Ectodermal cell (in vitro differentiated cells): ENCODE data around the gene A2ML1.
"Not testable (repeated sequence)": the region's sequence is repeated elsewhere in the genome, so short reads cannot be mapped to it uniquely, and the experiment has no call there.

Experiments used
- H3K27ac ChIP-seq: 2 replicates; pipeline ENCODE4 v1.7.0; 2013; ENCODE audit warnings: mild to moderate bottlenecking, low read depth, low read length; ENCODE audit not compliant: insufficient read depth, poor library complexity, severe bottlenecking
- H3K27me3 ChIP-seq: 2 replicates; pipeline ENCODE4 v1.7.0; 2013; ENCODE audit warnings: mild to moderate bottlenecking, low read length; ENCODE audit not compliant: insufficient read depth, control insufficient read depth, poor library complexity, severe bottlenecking
- H3K36me3 ChIP-seq: one replicate; pipeline ENCODE4 v1.7.0; 2013; ENCODE audit warnings: low read length; ENCODE audit not compliant: control insufficient read depth, insufficient read depth
- H3K4me1 ChIP-seq: one replicate; pipeline ENCODE4 v1.7.0; 2013; ENCODE audit warnings: low read length; ENCODE audit not compliant: control insufficient read depth, insufficient read depth
- H3K4me3 ChIP-seq: 2 replicates; pipeline ENCODE4 v1.7.0; 2013; ENCODE audit warnings: low read depth, low read length, control low read depth; ENCODE audit not compliant: insufficient read depth
- H3K9me3 ChIP-seq: 2 replicates; pipeline ENCODE4 v1.7.0; 2013; ENCODE audit warnings: mild to moderate bottlenecking, low read length, moderate library complexity; ENCODE audit not compliant: control insufficient read depth
- WGBS, 2 experiments: methylation state at CpG; one replicate each; pipeline ENCODE4 v1.1.7; 2013; ENCODE audit warnings: missing lambda C conversion rate in 2 of 2; 5-methylcytosine and 5-hydroxymethylcytosine counted together

The A2ML1 gene

DNA sequence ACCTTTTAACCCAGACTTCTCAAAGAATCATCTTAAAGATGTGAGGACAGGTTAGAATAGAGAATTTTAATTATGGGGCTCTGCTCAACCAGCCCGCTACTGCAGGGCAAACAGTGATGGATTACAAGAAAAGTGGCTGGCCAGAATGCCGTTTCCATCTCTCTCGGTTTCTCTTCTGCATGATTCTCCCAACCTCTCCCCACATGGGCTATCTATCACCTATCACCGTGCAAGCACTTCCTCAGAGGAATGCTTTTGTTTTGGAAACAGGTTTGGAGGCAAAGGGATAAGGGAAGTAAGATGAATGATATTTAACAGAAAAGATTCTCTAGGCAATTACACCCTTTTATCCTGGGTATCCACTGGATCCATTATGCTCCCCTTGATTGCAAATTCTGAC is 54.5 kb downstream of the A2ML1 start:
- H3K36me3 ChIP-seq: no peaks in the 10 kb centered on the region
- H3K4me1 ChIP-seq: no peaks in the 10 kb centered on the region
- no peak overlapping the region for H3K4me3 ChIP-seq
- H3K27ac ChIP-seq: no peak overlapping the region
- WGBS, 2 experiments: 67 to 78% methylated on average over 3 to 4 of the region's 4 CpGs
- no peaks in the 10 kb centered on the region for H3K27me3 ChIP-seq
- H3K9me3 ChIP-seq: no peaks in the 10 kb centered on the region

DNA sequence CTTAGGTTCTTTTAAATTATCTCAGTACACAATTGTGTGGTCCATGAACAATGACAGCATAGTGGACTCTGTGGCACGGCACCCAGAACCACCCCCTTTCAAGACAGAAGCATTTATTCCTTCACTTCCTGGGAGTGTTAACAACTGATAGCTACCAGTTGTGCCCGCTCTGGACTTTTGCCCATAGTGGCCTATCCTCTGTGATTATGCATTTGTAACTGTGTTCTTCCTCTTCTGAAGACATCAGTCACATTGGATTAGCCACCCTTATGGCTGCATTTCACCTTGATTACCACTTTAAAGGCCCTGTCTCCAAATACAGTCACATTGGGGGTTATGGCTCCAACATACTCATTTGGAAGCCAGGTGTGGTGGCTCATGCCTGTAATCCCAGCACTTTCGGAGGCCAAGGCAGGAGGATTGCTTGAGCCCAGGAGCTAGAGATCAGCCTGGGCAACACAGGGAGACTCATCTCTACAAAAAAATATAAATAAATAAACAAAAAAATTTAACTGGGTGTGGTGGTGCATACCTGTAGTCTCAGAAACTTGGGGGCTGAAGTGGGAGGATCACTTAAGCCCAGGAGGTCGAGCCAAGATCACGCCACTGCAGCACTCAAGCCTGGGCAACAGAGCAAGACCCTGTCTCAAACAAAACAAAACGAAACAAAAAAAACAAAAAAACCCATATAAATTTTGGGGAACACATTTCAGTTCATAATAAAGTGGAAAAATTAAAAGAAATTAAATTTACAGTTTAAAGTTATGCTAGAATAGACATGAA is 64.3 kb downstream of the A2ML1 start:
- H3K4me1 ChIP-seq: no peaks in the 10 kb centered on the region
- no peaks in the 10 kb centered on the region for H3K27me3 ChIP-seq
- no peaks in the 10 kb centered on the region for H3K9me3 ChIP-seq
- no peak overlapping the region for H3K27ac ChIP-seq
- no peak overlapping the region for H3K4me3 ChIP-seq
- H3K36me3 ChIP-seq: no peaks in the 10 kb centered on the region
- WGBS, 2 experiments: 82 to 93% methylated on average over 5 of the region's 6 CpGs

DNA sequence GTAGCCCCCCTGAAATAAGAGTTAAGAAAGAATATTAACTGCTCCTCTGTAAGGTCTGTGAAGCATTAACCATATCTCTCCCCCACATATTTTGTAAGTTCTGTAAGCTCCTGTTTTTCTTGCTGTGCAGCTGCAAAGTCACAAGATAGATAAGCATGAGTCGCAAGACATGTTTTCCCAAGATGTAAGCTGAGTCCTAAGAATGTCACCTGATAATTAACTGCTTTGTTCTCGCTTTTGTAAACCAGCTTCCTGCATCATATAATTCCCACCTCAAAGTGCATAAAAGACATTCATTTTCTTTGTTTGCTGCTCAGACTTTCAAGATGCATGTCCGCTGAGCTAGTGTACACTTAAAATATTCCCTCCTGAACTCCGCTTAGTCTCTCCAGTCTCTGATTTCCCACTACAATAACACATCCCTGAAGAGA is 64.9 kb downstream of the A2ML1 start:
- 94 to 96% methylated on average over 4 of the region's 4 CpGs for WGBS, 2 experiments
- Histone ChIP-seq H3K36me3 (no peaks in the 10 kb centered on the region), H3K4me3 (no peak overlapping the region), H3K27me3 (no peaks in the 10 kb centered on the region), H3K27ac (no peak overlapping the region), H3K9me3 (no peaks in the 10 kb centered on the region), H3K4me1 (no peaks in the 10 kb centered on the region)

DNA sequence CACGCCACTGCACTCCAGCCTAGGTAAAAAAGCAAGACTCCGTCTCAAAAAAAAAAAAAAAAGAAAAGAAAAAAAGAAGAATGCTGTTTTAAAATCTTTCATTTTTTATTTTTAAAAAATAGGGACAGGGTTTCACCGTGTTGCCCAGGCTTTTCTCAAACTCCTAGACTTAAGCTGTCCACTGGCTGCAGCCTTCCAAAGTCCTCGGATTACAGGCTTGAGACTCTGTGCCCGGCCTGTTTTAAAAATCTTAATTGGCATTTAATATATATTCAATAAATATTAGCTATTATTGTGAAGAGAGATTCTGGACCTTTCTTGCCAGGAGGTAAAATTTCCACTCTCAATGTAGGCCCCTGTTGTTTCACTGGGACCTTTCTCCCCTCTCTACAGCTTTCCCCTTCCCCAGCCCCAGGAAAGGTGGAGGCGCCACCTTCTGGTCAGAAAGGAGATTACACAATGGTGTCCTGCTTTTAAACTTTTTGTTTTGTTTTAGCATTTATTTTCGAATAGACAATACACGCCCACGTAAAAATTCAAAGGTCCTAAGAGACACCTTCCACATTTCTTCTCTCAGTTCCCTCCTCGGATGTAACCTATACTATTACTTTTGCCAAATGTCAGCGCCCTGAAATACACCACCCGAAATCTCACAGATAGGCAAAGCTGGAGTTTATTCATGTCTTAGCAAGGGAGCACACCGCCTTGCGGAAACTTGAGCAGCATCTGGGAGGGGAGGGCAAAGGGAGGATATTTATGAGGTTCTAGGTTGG is 68.1 kb downstream of the A2ML1 start:
- H3K4me3 ChIP-seq: no peak overlapping the region

DNA sequence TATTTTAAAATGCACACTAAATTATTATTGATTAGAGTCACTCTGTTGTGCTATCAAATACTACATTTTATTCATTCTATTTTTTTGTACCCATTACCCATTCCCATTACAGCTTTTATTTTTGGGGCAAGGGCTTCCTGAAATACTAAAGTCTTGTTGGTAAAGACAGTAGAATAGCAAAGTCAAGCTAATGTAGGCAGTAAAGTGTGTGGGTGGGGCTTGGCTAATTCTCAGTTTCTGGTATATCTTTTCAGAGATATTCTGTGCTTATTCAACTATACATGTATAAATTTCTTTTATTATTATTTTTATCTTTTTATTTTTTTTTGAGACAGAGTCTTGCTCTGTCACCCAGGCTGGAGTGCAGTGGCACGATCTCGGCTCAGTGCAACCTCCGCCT is 69.6 kb downstream of the A2ML1 start:
- Histone ChIP-seq H3K27ac (no peak overlapping the region), H3K9me3 (no peaks in the 10 kb centered on the region), H3K27me3 (no peaks in the 10 kb centered on the region), H3K4me3 (no peak overlapping the region), H3K36me3 (no peaks in the 10 kb centered on the region), H3K4me1 (no peaks in the 10 kb centered on the region)
- 91 to 94% methylated on average over 3 of the region's 3 CpGs for WGBS, 2 experiments

More for the DNA sequence above, 68.1 kb downstream of the A2ML1 start:
- Histone ChIP-seq H3K36me3 (no peaks in the 10 kb centered on the region), H3K27ac (no peak overlapping the region), H3K4me1 (no peaks in the 10 kb centered on the region), H3K9me3 (no peaks in the 10 kb centered on the region), H3K27me3 (no peaks in the 10 kb centered on the region)
- 34 to 39% methylated on average over 12 to 13 of the region's 14 CpGs for WGBS, 2 experiments

DNA sequence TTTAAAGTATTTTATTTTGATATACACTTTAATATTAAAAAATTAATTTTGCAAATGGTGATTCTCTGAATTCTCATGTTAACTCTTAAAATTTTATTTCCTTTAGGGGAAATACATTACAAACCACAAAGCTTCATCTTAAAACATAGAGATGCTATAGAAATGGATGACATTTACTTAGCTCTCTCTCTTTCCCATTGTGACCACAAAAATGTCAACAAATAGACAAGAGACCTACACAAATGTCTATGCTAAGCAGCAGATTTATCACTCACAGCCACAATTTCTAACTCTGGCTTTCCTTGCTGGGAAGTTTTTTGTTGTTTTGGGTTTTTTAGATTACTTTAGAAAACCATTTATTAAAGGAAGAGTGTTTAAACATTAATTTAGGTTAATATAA is 72.0 kb downstream of the A2ML1 start:
- H3K4me3 ChIP-seq: no peak overlapping the region
- H3K4me1 ChIP-seq: no peaks in the 10 kb centered on the region
- no peaks in the 10 kb centered on the region for H3K27me3 ChIP-seq
- no peaks in the 10 kb centered on the region for H3K9me3 ChIP-seq
- H3K27ac ChIP-seq: no peak overlapping the region
- H3K36me3 ChIP-seq: no peaks in the 10 kb centered on the region

DNA sequence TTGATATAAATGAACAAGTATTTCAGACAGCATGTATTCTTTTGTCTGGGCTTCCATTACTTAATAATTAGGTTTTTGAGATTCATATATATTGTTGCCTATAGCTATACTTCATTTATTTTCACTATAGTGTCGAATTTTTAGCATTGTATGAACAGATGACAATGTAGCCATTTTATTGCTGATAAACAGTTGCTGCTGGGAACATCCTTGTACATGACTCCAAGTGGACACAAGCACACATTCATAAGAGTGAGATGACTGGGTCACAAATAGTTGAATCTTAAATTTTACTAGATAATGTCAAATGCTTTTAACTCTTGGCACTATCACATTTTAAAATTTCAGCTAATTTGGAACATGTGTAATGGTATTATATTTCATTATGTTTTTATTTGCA is 72.6 kb downstream of the A2ML1 start:
- Histone ChIP-seq H3K9me3 (no peaks in the 10 kb centered on the region), H3K4me1 (no peaks in the 10 kb centered on the region), H3K4me3 (no peak overlapping the region), H3K27ac (no peak overlapping the region), H3K27me3 (no peaks in the 10 kb centered on the region), H3K36me3 (no peaks in the 10 kb centered on the region)
- no CpG with 5 or more reads among the region's 1 CpG for WGBS, 2 experiments

DNA sequence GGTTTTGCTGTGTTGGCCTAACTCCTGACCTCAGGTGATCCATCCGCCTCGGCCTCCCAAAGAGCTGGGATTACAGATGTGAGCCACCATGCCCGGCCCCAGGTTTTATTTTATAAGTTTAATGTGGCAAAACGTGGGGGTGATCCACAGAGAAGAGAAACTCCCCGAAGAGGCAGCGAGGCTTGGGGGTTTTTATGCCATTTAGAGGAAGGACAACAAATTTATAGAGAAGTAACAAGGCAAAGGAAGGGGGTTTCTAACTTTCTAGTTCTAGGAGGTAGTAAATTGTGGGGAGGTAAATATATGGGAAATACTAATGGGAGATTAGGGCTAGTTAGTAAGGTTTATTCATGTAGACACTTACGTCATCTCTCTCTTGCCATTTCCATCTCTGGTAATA is 74.7 kb downstream of the A2ML1 start:
- 93 to 94% methylated on average over 7 of the region's 7 CpGs for WGBS, 2 experiments
- Histone ChIP-seq H3K36me3 (no peaks in the 10 kb centered on the region), H3K9me3 (no peaks in the 10 kb centered on the region), H3K4me3 (no peak overlapping the region), H3K27ac (no peak overlapping the region), H3K4me1 (no peaks in the 10 kb centered on the region), H3K27me3 (no peaks in the 10 kb centered on the region)

DNA sequence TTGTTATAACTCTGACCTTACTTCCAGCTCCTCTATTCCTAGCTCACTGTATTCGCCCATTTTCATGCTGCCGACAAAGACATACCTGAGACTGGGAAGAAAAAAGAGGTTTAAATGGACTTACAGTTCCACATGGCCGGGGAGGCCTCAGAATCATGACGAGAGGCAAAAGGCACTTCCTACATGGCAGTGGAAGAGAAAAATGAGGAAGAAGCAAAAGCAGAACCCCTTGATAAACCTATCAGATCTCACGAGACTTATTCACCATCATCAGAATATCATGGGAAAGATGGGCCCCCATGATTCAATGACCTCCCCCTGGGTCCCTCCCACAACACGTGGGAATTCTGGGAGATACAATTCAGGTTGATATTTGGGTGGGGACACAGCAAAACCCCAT is 77.4 kb downstream of the A2ML1 start:
- Histone ChIP-seq H3K4me3 (no peak overlapping the region), H3K9me3 (no peaks in the 10 kb centered on the region), H3K4me1 (no peaks in the 10 kb centered on the region), H3K27me3 (no peaks in the 10 kb centered on the region), H3K27ac (no peak overlapping the region), H3K36me3 (no peaks in the 10 kb centered on the region)
- 92 to 96% methylated on average over 6 of the region's 6 CpGs for WGBS, 2 experiments

DNA sequence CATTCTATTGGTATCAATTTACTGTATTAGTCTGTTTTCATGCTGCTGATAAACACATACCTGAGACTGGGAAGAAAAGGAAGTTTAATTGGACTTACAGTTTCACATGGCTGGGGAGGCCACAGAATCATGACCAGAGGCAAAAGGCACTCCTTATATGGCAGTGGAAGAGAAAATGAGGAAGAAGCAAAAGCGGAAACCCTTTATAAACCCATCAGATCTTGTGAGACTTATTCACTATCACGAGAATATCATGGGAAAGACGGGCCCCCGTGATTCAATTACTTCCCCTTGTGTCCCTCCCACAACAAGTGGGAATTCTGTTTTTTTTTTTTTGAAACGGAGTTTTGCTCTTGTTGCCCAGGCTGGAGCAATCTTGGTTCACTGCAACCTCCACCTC is 80.3 kb downstream of the A2ML1 start:
- not testable (repeated sequence) for H3K27ac ChIP-seq, H3K4me1 ChIP-seq, H3K36me3 ChIP-seq, H3K9me3 ChIP-seq, H3K4me3 ChIP-seq, H3K27me3 ChIP-seq
- 87 to 90% methylated on average over 5 of the region's 5 CpGs for WGBS, 2 experiments
